Tibial nerve (tissue), 4 donors: Measurements from ENCODE around the gene OFD1.

Experiments used
- CTCF ChIP-seq, 5 experiments: fragments of 200-600 bp in 3 of 5; fragments of 450-650 bp in 2 of 5; sonication (generic) in 3 of 5; IDR thresholded peaks; one replicate each; pipeline ENCODE4 v1.5.1; 2016 to 2019; ENCODE audit warnings: antibody characterized with exemption in 5 of 5, mild to moderate bottlenecking in 3 of 5, moderate library complexity in 2 of 5
- EP300 ChIP-seq, 2 donors: sonication (generic); formaldehyde crosslinking; IDR thresholded peaks; one replicate each; pipeline ENCODE4 v1.6.1; 2017; ENCODE audit warnings: antibody characterized with exemption in 2 of 2, mild to moderate bottlenecking in 1 of 2
- POLR2A ChIP-seq, 2 donors: fragments of 450-650 bp; IDR thresholded peaks; one replicate each; pipeline ENCODE4 v1.6.1; 2017; ENCODE audit warnings: antibody characterized with exemption in 2 of 2, mild to moderate bottlenecking in 2 of 2, moderate library complexity in 2 of 2

GRCh38 chrX:13750812-13751211 lies 16.3 kb downstream of the OFD1 start:
- TF ChIP-seq CTCF (IDR thresholded peaks at IDR 0.05) (no peak), POLR2A (IDR thresholded peaks at IDR 0.05) (no peak), EP300 (IDR thresholded peaks at IDR 0.05) (no peak)
